NCI-H82 treated with DMSO at 0.1 percent for 48 hours (cell line): ENCODE data around the gene NGF.

Experiments
- DNase-seq: peaks from one replicate; lab custom pipeline; 2025; ENCODE audit not compliant: unreplicated experiment; lab: John Stamatoyannopoulos, UW

Gene NGF

GRCh38 chr1:115337276-115337632, 795 bp downstream of the NGF start:
- no peak for DNase-seq

DNA sequence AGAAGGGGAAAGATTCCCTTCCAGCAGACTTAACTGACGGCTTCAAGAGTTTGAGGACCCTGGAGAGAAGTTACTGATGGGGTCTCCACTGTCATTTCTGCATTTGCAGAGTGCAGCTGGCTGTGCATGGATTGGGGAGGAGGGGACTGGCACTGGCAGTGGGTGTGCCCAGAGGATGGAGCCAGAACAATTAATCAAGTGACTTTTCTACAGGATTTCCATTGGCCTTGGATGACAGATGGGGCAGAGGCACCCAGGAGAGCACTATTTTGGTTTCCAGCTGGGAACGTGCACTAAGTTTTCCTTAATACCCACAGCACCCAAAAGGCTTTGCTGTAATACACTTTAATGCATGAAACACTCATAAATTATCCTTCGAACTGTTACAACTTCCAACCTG, 1.3 kb downstream of the NGF start:
- DNase-seq = peak; percentile 73

- no peak for DNase-seq
Measured at GRCh38 chr1:115332813-115333608, 5.0 kb downstream of the NGF start.

- DNase-seq = no peak
Measured at GRCh38 chr1:115331558-115332331, 6.3 kb downstream of the NGF start.

DNA sequence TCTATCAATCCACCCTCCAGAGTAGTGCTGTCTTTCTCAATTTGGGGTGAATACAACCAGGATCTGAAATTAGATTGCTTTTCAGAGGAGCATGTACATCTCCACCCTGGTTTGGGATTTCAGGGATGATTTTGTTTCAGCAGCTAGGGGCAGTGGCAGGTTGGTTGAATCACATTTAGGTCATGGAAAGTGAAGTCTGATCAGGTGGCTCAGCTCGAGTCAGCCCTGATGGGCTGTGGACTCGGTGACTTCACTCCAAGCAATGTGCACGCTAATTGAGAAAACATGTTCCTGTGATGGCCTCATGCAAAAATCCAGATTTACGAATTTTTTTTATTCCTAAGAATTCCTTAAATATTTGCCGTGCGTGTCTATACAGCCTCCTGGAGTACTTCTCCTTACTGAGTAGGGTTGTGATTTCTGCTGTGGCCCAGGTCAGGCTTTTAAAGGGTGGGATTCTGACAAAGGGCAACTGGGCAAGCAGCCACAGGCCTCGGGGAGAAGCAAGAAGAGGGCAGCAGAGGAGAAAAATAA, 7.5 kb downstream of the NGF start:
- no peak for DNase-seq

- no peak for DNase-seq
Measured at GRCh38 chr1:115329965-115330364, 8.1 kb downstream of the NGF start.

DNA sequence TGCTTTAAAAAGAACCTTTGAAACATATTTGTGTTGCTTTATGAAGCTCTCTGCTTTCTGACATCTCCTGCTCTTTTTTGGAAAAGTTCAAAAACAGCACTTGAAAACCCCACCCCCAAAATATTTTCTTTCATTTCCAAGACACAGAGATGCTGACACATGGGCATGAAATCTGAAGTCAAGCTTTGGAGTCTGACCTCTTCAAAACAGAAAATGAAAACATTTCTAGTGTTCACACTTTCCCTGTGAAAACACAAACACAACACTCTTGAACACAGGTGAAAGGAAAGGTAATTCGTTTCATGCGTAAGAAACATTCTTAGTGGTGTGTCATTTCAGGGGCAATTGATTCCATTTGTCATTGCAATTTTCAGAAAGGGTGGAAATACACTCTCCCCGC, 10.8 kb downstream of the NGF start:
- DNase-seq = no peak

DNA sequence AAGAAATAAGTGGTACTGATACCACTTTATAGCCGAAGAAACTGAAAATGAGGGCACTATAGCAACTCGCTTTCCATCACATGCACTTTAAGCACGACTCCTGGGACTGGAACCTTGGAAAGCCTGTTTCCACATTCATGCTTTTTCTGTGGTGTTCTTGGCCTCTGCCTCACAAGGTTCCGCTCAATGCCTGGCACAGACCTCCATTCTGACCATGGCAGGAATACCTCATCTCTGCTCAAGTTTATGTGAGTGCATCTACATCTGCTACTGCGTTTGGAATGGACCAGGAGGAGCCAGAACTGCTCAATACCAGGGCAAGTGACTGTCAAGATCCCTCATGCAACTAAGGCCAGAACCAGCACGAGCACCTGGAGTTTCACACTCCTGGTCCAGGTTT, 11.6 kb downstream of the NGF start:
- DNase-seq = no peak

DNA sequence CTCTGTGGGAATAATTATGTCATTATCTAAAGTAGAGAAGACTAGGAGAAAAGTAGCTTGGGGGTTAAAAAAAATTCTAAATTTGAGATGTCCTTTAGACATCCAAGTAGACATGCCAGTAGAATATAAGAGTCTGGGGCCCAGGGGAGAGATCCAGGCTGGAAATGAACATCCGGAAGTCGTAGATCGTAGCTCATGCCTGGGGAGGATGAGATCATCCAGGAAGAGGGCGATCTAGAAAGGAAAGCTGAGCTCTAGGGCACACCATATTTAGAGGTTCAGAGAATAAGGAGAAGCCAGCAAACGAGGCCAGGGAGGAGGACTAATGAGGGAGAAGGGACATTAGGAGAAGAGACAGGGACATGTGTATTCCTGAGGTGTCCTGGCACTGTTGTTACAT, 12.2 kb downstream of the NGF start:
- no peak for DNase-seq

- DNase-seq = no peak
Measured at GRCh38 chr1:115324649-115325420, 13.2 kb downstream of the NGF start.

DNA sequence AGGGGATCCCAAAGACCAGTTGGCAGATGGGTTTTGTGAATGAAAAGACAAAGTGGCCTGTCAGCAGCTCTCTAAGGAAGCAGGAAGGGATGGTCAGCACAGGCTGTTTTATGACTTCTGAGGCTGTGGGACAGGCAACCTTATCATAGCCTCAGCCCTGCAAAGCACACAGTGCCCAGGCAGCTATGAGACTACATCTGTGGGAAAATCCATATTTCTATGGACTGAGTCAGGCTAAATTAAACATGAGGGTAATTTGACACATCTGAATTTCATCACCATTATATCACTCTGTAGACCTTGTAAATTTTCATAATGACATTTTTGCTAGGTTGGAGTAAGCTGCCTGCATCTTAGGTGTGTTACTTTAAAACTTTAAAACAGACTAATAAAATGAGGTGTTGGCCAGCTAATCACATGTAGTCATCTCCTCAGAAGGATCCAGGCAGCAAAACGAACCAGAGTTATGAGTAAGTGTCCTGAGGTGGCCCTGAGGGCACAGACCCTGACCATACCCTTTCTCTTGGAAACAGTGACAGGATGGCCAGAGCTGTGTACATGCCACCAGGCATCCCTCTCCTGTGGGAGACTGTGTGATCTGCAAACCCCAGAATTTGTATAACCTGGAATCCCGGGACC, 14.6 kb downstream of the NGF start:
- no peak for DNase-seq

DNA sequence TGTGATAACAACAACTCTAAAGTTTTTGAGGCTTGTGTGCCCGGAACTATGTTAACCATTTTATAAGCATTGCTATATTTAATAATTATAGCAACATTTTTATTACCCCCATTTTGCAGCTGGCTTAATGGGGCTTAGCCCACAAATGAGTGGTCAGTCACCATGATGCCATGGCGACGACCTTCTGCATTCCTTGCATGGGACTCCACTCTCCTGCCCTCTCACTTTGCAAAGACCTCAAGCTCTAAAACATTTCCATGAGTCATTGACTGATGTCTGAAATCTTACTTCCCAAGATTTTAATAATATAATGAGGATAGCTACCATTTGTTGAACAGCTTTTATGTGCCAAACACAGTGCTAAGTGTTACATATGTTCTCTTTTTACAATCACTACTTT, 15.4 kb downstream of the NGF start:
- no peak for DNase-seq

GRCh38 chr1:115320377-115320776, 17.7 kb downstream of the NGF start:
- no peak for DNase-seq

DNA sequence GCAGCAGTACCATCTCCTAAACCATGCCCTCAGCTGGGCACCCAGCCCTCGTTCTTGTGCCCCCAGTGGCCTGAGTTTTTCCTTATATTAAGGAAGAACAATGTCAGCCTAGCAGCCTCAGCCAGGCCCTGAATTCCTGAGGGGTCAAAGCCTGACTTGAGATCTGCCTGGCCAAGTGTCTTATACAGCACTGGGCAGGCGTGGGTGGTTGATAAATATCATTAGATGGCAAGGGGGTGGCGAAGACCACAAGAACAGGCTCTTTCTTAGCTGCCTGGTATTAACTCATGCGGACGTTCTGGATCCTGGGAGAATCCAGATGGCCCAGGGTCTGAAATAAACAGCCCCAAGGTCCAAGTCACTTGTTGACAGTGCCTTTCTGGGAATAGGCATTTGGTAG, 18.3 kb downstream of the NGF start:
- no peak for DNase-seq

DNA sequence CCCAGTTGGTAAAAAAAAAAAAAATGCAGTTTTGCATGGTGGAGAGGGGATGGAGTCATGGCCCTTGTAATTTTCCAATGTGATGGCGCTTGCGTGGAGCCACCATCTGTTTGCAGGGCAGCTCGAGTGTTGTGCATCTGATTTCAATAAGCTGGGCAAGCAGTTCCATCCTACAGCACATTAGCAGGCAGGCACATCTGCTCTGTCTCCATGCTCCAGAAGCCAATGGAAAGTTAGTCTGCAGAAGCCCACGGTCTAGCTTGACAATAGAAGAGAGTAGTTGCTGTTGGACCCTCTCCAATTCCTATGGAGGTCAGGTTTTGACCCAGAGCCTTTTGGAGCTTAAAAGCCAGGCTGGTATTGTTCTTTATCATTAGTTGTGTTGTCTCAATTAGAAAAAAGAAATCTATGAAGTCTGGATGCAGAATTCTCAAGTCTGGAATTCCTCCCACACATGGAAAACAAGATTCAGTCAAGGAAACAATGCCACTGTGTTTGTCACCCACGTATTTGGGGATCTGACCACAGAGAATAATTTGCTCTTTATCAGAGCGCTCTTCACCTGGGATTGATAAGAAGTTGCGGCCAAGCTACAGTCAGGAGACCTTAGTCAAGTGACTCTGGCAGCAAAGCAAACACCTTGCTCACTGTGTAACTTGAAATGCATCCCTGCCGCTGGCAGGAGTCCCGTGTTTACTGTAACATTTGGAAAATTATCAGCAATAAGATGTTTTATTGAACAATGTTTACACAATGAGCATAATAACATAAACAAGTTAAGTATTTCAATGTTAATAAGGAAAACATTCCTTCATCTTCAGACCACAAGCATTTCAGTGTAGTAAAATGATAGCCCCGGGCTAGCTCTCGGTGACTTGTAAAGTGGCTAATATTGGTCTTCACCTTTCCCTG, 20.7 kb downstream of the NGF start:
- DNase-seq = peak; percentile 56

DNA sequence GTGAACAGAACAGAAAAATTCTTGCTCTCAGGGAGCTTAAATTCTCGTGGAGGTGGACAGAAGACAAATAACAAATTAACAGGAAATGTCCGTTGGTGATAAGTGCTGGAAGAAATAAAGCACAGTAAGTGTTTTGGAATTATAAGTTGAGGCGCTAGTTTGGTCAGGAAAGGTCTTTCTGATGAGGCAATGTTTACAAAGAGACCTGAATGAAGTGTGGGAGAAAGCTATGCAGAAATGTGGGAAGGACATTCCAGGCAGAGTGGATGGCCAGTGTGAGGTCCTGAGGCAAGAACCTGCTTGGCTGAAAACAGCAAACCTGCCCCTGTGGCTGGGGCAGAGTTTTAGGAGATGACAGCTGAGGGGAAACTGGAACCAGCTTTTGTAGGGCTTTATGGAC, 23.3 kb downstream of the NGF start:
- DNase-seq = no peak

GRCh38 chr1:115314092-115314491, 24.0 kb downstream of the NGF start:
- DNase-seq = peak; percentile 56

- DNase-seq = no peak
Measured at GRCh38 chr1:115313182-115313581, 24.9 kb downstream of the NGF start.

GRCh38 chr1:115312742-115313141, 25.3 kb downstream of the NGF start:
- no peak for DNase-seq

- no peak for DNase-seq
Measured at GRCh38 chr1:115311474-115311989, 26.5 kb downstream of the NGF start.
